ENCODE results near the gene ZDHHC12.

Gene ZDHHC12

GRCh38 chr9:128684325-128685199 is 39.4 kb downstream of the ZDHHC12 start:
- H3K4me3 ChIP-seq (ENCODE audit: low read depth, low read length) = peak overlapping the region; percentile 63
- TF ChIP-seq CTCF (IDR thresholded peaks at IDR 0.05; ENCODE audit: low read depth, low read length) = no peak

- TF ChIP-seq CTCF (IDR thresholded peaks at IDR 0.05; ENCODE audit: low read depth, low read length) = no peak
- peak overlapping the region; percentile 63 for H3K4me3 ChIP-seq (ENCODE audit: low read depth, low read length)
Measured at GRCh38 chr9:128684065-128684324, 39.9 kb downstream of the ZDHHC12 start.

GRCh38 chr9:128683340-128684064 is 40.4 kb downstream of the ZDHHC12 start:
- H3K4me3 ChIP-seq (ENCODE audit: low read depth, low read length) = peak overlapping the region; percentile 63
- no peak for TF ChIP-seq CTCF (IDR thresholded peaks at IDR 0.05; ENCODE audit: low read depth, low read length)

GRCh38 chr9:128677794-128678193 is 46.1 kb downstream of the ZDHHC12 start:
- TF ChIP-seq CTCF (IDR thresholded peaks at IDR 0.05; ENCODE audit: low read depth, low read length) = no peak
- H3K4me3 ChIP-seq (ENCODE audit: low read depth, low read length) = no peak overlapping the region

GRCh38 chr9:128675382-128675781 is 48.5 kb downstream of the ZDHHC12 start:
- no peak for TF ChIP-seq CTCF (IDR thresholded peaks at IDR 0.05; ENCODE audit: low read depth, low read length)
- no peak overlapping the region for H3K4me3 ChIP-seq (ENCODE audit: low read depth, low read length)

Data from WI38 (cell line).